GM18909 (cell line): ENCODE data around the gene JMJD7.

ENCODE experiments used
- ATAC-seq: cut with Tn5 transposase; IDR thresholded peaks from one replicate; pipeline ENCODE4 v1.9.1; 2021; ENCODE audit warnings: mild to moderate bottlenecking; ENCODE audit not compliant: unreplicated experiment, poor library complexity

The JMJD7 gene

GRCh38 chr15:41857316-41857715, 29.4 kb downstream of the JMJD7 start:
- ATAC-seq, result no peak

DNA sequence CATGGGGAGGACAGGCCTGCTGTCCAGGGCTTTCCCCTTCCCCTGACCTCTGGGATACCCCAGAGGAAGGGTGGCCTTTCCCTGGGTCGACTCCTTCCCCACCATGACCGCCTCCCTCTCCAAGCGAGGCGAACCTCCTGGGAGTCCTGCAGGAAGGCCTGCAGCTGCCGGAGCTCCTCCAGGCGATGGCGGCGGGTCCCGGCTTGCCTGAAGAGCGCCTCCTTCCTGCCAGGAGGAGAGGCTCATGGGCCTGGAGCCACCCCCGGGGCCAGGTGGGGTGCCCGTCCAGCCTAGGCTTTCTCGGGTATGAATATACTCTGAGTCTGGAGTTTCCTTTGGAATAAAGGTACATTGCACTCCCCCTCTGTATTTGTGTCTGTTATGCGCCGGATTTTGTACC, 30.9 kb downstream of the JMJD7 start:
- no peak for ATAC-seq

DNA sequence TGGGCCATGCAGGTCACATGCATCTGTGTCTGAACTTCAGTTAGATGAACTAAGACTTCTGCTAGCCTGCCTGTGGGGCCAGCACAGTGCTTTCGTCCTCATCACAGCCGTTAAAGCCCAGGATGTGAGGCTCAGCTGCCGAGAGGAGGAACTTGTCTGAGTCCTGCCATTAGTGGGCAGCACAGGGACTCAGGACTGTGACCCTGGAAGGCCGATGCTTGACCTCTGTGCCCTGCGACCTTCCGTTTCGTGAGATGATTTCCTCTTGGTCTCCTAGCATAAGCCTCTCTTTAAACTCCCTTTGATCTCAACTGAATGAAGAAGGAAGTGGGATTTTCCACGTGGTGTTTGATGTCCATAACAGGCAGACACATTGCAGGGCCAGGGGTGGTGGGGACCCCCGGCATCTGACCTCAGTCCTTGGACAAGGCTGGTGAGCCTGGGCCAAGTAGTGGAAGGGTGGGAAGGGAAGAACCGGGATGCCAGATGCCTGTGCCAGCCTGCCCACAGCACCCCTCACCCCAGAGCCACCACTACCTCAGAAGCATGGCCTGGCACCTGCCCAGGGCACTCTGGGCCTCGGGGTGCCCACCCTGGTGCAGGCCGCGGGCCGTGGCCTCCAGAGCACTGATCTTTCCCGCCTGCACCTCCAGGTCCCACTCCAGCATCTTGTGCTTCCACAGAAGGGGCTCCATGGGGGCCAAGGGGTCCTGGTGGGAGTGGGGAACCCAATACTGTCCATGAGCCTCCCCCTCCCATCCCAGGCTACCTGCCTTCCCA, 32.3 kb downstream of the JMJD7 start:
- no peak for ATAC-seq

DNA sequence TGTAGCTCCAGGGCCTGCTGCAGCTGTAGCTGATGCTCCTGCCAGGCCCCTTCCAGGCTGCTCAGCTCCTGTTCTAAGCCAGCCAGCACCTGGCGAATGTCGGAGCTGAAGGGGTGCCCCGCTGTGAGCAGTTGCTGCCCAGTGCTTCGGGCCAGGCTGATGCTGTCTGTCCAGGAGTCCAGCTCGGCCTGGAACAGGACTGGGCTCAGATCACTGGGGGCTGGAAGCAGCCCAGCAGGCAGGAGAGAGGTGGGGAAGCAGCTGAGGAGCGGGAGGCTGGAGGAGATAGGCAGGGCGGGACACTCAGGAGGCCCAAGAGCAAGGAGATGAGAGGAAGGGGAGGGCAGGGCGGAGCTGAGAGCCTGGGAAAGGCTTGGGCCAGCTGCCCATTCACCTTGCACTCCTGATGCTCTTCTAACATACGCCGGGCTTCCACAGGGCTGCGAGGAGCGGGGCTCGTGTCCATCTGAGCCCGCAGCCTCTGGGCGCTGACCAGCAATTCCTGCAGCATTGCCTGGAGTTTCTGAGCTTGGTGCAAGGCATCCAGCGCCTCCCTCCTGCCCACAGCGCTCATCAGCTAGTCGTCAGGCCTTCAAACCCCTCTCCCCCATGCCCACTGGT, 34.0 kb downstream of the JMJD7 start:
- ATAC-seq, result no peak

GRCh38 chr15:41862515-41863116, 34.7 kb downstream of the JMJD7 start:
- ATAC-seq, result no peak

- ATAC-seq, result no peak
Observed at GRCh38 chr15:41865490-41866055, 37.7 kb downstream of the JMJD7 start.

GRCh38 chr15:41866263-41866703, 38.4 kb downstream of the JMJD7 start:
- no peak for ATAC-seq

GRCh38 chr15:41866872-41867579, 39.1 kb downstream of the JMJD7 start:
- no peak for ATAC-seq

DNA sequence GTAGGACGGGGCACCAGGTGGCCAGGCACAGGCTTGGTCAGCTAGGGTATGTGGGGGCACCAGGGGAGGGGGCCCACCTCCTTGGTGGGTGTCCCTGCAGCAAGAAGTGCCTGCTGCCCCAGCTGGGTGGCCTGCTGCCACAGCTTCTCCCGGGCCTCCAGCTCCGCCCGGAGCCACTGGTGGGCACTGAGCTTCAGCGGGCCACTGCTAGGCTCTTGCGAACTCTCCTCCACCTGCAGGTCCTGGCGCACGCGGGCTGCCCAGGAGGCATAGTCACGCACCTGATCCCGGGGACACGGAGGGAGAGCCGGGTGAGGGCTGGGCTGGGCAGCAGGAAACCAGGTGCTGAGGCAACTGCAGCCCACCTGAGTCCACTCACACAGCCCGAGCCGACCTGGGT, 40.4 kb downstream of the JMJD7 start:
- ATAC-seq, result no peak

- ATAC-seq, result no peak
Observed at GRCh38 chr15:41869770-41870688, 42.1 kb downstream of the JMJD7 start.

DNA sequence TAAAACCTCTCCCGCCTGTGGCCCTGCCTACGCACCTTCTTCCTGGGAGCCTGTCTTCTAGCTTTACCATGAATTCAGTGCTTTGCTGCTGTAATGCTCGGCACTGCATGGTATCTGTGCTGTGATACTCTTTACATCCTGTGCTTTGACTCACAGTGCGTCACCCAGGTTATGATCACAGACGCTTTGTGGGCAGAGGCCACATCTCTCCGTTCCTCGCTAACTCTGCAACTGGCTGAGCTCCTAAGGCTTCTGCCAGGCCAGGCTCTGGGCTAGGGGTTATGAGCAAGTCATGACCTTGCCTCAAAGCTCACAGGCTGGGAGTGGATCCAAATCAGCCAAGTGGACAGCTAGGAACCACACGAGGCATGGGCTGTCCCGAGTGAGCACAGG, 42.8 kb downstream of the JMJD7 start:
- no peak for ATAC-seq

GRCh38 chr15:41871175-41871905, 43.4 kb downstream of the JMJD7 start:
- no peak for ATAC-seq

DNA sequence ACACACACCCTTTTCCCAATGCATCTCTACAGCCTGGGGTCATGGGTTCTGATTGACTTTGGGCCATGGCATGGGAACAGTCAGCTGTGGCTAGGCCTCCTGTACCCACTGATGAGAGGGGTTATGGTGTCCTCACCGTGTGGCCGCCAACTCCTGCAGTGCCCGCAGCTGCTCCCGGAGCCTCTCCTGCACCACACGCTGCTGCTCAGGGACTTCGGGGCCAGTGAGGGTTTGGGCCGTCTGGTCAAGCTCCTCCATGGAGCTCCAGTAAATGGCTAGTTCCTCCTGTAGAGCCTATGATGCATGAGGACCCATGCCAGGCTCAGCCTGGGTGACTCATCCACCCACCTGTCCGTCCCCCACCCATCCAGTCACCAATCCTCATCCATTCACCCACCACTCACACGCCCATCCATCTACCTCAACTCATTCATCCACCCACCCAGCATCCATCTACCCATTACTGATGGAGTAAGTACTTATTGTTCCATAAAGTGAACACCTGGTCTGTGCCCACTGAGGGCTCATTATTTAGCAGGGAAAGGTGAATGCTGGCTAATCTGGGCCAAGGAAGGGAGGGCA, 44.4 kb downstream of the JMJD7 start:
- no peak for ATAC-seq

DNA sequence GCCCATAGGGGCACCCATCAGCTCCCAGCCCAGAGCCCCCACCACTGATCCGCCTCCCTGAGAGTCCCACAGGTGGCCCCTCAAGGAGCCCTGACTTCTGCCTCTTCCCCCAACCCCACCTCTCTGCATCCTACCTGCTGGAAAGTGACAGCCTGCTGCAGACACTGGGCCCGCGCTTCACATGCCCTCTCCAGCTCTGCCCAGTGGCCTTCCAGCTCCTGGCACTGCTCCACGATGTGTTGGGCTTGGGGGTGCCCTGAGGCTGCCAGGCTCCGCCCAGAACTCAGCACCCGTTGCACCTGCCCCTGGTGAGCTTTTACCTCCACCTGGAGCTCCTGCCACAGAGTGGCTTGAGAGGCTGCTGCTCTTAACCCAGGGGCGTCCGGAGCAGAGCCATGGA, 45.8 kb downstream of the JMJD7 start:
- no peak for ATAC-seq

DNA sequence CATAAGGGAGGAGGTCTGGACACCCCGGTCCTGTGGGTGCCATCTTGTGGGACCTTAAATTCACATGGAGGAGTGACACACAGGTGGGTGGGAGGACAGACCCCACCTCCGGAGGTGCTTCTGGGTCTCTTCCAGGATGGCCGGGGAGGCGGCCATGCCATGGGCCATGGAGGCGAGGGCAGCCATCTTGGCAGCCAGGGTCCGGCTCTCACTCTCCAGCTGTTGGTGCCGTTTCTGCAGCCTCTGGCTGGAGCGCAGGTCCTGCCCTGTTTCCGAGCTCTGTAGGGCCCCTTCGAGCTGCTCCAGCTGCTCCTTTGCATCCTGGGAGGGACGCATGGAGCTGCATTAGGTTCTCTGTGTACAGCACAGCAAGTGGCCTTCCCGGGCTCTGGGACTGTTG, 46.8 kb downstream of the JMJD7 start:
- ATAC-seq, result no peak

GRCh38 chr15:41876007-41876406, 48.1 kb downstream of the JMJD7 start:
- no peak for ATAC-seq

GRCh38 chr15:41876689-41877088, 48.8 kb downstream of the JMJD7 start:
- no peak for ATAC-seq

DNA sequence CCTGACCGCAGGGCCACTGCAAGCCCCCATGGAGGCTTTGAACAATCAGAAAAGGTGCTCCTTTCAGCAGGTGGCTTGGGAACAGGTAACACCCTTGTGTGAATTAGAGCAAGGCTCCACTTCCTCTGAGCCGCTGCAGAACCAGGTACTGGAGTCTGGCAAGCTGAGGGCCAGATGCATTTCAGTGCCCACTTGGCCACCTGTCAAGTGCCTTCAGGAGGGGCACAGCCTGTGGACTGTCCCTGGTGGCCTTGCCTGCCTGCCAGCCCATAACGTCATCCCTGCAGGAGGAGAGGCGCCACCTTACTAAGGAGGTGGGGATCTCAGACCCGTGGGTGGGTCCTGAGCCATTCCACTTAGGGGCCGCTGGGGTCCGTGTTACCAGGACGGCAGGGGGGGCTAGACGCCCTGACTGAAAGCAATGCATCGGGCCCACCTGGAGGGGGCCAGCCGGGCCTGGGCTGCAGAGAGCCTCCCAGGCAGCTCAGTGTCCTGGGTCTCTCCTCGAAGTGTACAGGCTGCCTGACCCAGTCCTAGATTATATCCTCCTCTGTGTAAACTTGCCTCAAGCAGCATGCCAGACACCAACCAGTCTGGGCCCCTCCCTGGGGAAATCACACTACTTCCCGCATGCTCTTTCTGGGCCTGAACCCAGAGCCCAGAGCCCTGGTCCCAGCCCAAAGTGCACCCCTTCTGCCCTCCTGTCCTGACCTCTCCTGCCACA, 49.9 kb downstream of the JMJD7 start:
- no peak for ATAC-seq
